ENCODE results near the gene MAP1LC3B2.

The MAP1LC3B2 gene

DNA sequence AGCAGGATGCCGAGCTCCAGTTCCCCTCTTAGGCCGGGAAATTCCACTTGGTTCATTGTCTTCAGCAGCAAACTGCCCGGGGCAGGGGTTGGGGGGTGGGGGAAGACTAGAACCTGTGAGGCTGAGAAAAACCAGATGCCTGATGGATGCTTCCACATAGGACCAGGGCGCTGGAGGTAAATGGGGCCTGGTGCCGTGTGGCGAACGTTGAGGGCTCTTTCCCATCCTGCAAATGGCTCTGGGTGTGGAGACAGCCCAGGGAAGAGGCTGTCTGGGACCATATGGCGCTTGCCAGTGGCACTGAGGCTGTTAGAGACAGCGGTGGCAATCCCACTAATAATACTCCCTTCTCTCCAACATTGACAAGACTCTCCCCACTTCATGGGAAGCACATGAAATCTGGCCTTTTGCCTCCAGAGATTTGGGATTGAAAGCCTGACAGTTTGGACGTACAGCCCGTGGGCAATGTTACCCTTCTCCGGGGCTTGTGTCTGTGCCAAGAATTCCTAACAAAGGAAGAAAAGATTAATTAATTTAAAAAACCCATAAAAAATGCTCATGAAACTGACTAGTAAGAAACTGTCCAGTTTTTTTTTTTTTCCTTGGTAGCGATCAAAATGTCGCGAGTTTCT is 44.5 kb downstream of the MAP1LC3B2 start:
- DNase-seq (ENCODE audit: low read depth), result no peak
- H3K4me3 ChIP-seq (ENCODE audit: control insufficient read depth, low read depth, low read length), result no peak overlapping the region
- TF ChIP-seq CTCF (IDR thresholded peaks at IDR 0.05; ENCODE audit: control insufficient read depth, insufficient read depth, low read depth, low read length, missing control alignments), result no peak

GRCh38 chr12:116604178-116604895 is 45.2 kb downstream of the MAP1LC3B2 start:
- no peak for DNase-seq (ENCODE audit: low read depth)
- no peak for TF ChIP-seq CTCF (IDR thresholded peaks at IDR 0.05; ENCODE audit: control insufficient read depth, insufficient read depth, low read depth, low read length, missing control alignments)
- H3K4me3 ChIP-seq (ENCODE audit: control insufficient read depth, low read depth, low read length), result peak overlapping the region; percentile 23; the same call in 1 of the 2 replicates

DNA sequence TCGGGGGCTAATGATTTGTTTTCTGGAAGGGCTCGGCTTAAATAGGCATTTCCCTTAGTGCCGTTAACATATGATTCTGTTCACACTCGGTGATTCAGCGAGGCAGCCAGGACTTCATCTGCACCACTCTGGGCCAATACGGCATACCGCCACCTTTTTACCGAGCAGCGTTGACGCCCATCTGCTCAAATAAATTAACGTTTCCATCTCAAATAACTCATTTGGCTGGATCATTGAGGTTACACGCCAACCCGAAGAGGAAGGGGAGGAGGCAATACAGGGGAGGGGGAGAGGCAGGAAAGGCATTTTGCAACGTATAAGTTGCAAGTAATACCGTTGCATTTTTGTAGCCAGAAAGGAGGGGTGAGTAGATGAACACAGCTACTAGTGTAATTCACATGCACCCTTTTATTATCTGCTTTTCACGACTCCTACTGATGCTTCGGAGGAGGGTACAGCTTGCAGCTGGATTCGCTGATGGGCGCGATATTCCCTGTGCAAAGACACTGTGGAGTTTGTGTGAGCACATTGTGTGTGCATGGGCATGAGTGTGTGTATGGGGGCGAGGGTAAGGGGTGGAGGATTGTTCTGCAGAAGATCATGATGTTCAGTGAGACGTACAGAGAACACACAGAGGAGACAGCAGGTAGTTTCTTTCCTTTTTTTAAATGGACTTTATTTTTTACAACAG is 45.9 kb downstream of the MAP1LC3B2 start:
- DNase-seq (ENCODE audit: low read depth), result no peak
- no peak for TF ChIP-seq CTCF (IDR thresholded peaks at IDR 0.05; ENCODE audit: control insufficient read depth, insufficient read depth, low read depth, low read length, missing control alignments)
- peak overlapping the region; percentile 14; the same call in 1 of the 2 replicates for H3K4me3 ChIP-seq (ENCODE audit: control insufficient read depth, low read depth, low read length)

DNA sequence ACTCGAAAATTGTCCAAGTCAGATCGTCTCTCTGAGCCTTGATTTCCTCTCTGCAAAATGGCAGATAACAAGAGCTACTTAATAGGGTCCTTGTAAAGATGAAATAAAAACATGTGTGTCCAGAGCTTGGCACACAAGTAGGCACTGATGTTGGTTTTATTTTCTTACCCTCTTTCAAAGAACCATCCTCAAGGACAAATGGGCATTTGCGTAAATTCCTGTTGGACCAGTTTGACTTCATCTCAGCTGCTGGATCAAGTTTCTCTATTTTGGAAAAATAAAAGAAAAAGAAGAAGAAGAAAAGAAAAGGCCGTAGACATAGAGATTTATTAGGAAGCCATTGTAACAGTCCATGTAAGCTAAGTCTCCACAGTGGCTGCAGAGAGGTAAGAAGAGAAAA is 47.2 kb downstream of the MAP1LC3B2 start:
- no peak for TF ChIP-seq CTCF (IDR thresholded peaks at IDR 0.05; ENCODE audit: control insufficient read depth, insufficient read depth, low read depth, low read length, missing control alignments)
- no peak overlapping the region for H3K4me3 ChIP-seq (ENCODE audit: control insufficient read depth, low read depth, low read length)
- DNase-seq (ENCODE audit: low read depth), result no peak

DNA sequence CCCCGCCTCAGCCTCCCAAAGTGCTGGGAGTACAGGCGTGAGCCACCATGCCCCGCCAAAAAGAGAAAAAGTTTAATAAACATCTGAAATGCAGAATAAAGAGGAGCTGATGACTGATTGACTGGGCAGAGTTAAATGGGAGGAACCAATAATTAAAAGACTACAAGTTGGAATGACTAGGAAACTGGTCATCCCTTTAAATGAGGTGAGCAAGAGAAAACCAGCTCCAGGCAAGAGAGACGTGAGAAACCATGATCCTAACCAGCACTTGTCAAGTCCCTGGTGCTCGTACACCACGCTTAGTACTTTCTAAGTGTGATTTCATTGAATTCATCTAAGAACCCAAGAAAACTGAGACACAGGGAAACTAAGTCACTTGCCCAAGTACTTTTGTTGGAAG is 47.9 kb downstream of the MAP1LC3B2 start:
- no peak overlapping the region for H3K4me3 ChIP-seq (ENCODE audit: control insufficient read depth, low read depth, low read length)
- DNase-seq (ENCODE audit: low read depth), result no peak
- no peak for TF ChIP-seq CTCF (IDR thresholded peaks at IDR 0.05; ENCODE audit: control insufficient read depth, insufficient read depth, low read depth, low read length, missing control alignments)

GRCh38 chr12:116609319-116610114 is 50.3 kb downstream of the MAP1LC3B2 start:
- no peak overlapping the region for H3K4me3 ChIP-seq (ENCODE audit: control insufficient read depth, low read depth, low read length)
- peak; percentile 33 for TF ChIP-seq CTCF (IDR thresholded peaks at IDR 0.05; ENCODE audit: control insufficient read depth, insufficient read depth, low read depth, low read length, missing control alignments)
- no peak for DNase-seq (ENCODE audit: low read depth)
